H1 (cell line): ENCODE results near the gene OLFML2B. TPM values are rescaled to one million over a fixed set of nuclear protein-coding genes. Genes with fewer than 3 reads are reported as not detected.

Source experiments
- CTCF ChIA-PET: fragments of 300-600 bp; sonication (Branson Sonifier 250); formaldehyde crosslinking; loops from one replicate; lab custom pipeline; 2021; ENCODE audit not compliant: partially characterized antibody; lab: Charles Lee
- POLR2A ChIA-PET: fragments of 300-600 bp; sonication (Branson Sonifier 250); formaldehyde crosslinking; loops from one replicate; lab custom pipeline; 2021; ENCODE audit warnings: inconsistent platforms; ENCODE audit not compliant: partially characterized antibody; lab: Charles Lee
- DNase-seq, 2 experiments: peaks; one replicate each; pipeline versions ENCODE4 v3.0.0 to v3.0.0-alpha.2; 2010 to 2022; ENCODE audit warnings: low spot score in 2 of 2, low read depth in 1 of 2, mixed read lengths in 1 of 2
- FAIRE-seq: peaks from 2 replicates; lab custom pipeline; 2011; peaks lifted over from hg19 to GRCh38; lab: Jason Lieb, UNC
- H2AFZ ChIP-seq: 2 replicates; pipeline ENCODE4 v1.8.1; 2012; ENCODE audit warnings: low read length, inconsistent platforms
- H2AK5ac ChIP-seq: 2 replicates; pipeline ENCODE4 v1.6.1; 2013; ENCODE audit warnings: low read depth, low read length
- H2BK120ac ChIP-seq: replicated peaks from 2 replicates; pipeline ENCODE3; 2013; ENCODE audit warnings: low read depth, low read length, inconsistent platforms
- H2BK12ac ChIP-seq: 2 replicates; pipeline ENCODE4 v1.6.1; 2013; ENCODE audit warnings: low read depth, low read length
- H2BK15ac ChIP-seq: 2 replicates; pipeline ENCODE4 v1.6.1; 2013; ENCODE audit warnings: low read length
- H2BK20ac ChIP-seq: 2 replicates; pipeline ENCODE4 v1.6.1; 2013; ENCODE audit warnings: low read length
- H2BK5ac ChIP-seq: 2 replicates; pipeline ENCODE4 v1.6.1; 2013; ENCODE audit warnings: low read depth, low read length
- H3K14ac ChIP-seq: 2 replicates; pipeline ENCODE4 v1.6.1; 2013; ENCODE audit warnings: inconsistent platforms; ENCODE audit not compliant: insufficient read length
- H3K18ac ChIP-seq: 2 replicates; pipeline ENCODE4 v1.6.1; 2013; ENCODE audit warnings: low read length; ENCODE audit errors: extremely low read depth
- H3K23ac ChIP-seq: 2 replicates; pipeline ENCODE4 v1.6.1; 2013; ENCODE audit warnings: inconsistent platforms; ENCODE audit not compliant: insufficient read length
- H3K23me2 ChIP-seq: 2 replicates; pipeline ENCODE4 v1.6.1; 2013; ENCODE audit warnings: low read depth, low read length
- H3K27ac ChIP-seq: 2 replicates; pipeline ENCODE4 v1.6.1; 2011; ENCODE audit warnings: low read depth, low read length, inconsistent platforms
- H3K27me3 ChIP-seq, 4 experiments: replicated peaks in 1 of 4; 1 replicate in 1 of 4; 2 replicates in 3 of 4; pipeline versions ENCODE4 v1.6.1 to v1.8.1; 2011 to 2013; ENCODE audit warnings: low read length in 3 of 4, mild to moderate bottlenecking in 3 of 4, inconsistent platforms in 2 of 4, mixed read lengths in 2 of 4, moderate library complexity in 1 of 4; ENCODE audit not compliant: control insufficient read depth in 3 of 4, insufficient read depth in 3 of 4; ENCODE audit errors: extremely low read depth in 1 of 4
- H3K36me3 ChIP-seq, 4 experiments: 2 replicates each; pipeline versions ENCODE4 v1.6.1 to v1.8.1; 2011 to 2013; ENCODE audit warnings: mild to moderate bottlenecking in 4 of 4, low read length in 3 of 4, moderate library complexity in 2 of 4, control low read depth in 1 of 4, inconsistent platforms in 1 of 4; ENCODE audit not compliant: insufficient read depth in 4 of 4, control insufficient read depth in 2 of 4
- H3K4ac ChIP-seq: replicated peaks from 2 replicates; pipeline ENCODE3; 2013; ENCODE audit warnings: low read length, low read depth, mixed read lengths, inconsistent platforms; ENCODE audit not compliant: insufficient read length
- H3K4me1 ChIP-seq, 4 experiments: replicated peaks in 1 of 4; 1 replicate in 1 of 4; 2 replicates in 3 of 4; pipeline versions ENCODE4 v1.6.1 to v1.8.1; 2011 to 2013; ENCODE audit warnings: low read length in 3 of 4, inconsistent platforms in 2 of 4, mixed read lengths in 1 of 4; ENCODE audit not compliant: insufficient read depth in 4 of 4, control insufficient read depth in 3 of 4
- H3K4me2 ChIP-seq, 2 experiments: 2 replicates each; pipeline versions ENCODE4 v1.6.1 to v1.8.1; 2011 to 2013; ENCODE audit warnings: low read depth in 2 of 2, low read length in 2 of 2, control low read depth in 1 of 2, inconsistent platforms in 1 of 2, mild to moderate bottlenecking in 1 of 2; ENCODE audit not compliant: insufficient read depth in 1 of 2
- H3K4me3 ChIP-seq, 4 experiments: fragments of 200-600, 300-600 bp in 1 of 4; sonication (generic), shearing (Covaris generic), sonication (Bioruptor Twin) in 1 of 4; 2 replicates each; pipeline versions ENCODE4 v1.5.1 to v1.8.1; 2011 to 2016; ENCODE audit warnings: low read length in 4 of 4, low read depth in 3 of 4, control low read depth in 2 of 4, inconsistent platforms in 2 of 4, mild to moderate bottlenecking in 2 of 4, mixed read lengths in 1 of 4, moderate library complexity in 1 of 4; ENCODE audit not compliant: insufficient read depth in 2 of 4; ENCODE audit errors: extremely low read depth in 1 of 4
- H3K56ac ChIP-seq: replicated peaks from 2 replicates; pipeline ENCODE3; 2013; ENCODE audit warnings: low read depth, mild to moderate bottlenecking, mixed read lengths, low read length, inconsistent platforms; ENCODE audit not compliant: insufficient read length
- H3K79me1 ChIP-seq: 2 replicates; pipeline ENCODE4 v1.6.1; 2013; ENCODE audit warnings: low read depth, low read length, control low read depth
- H3K79me2 ChIP-seq, 2 experiments: 2 replicates each; pipeline versions ENCODE4 v1.6.1 to v1.8.1; 2012 to 2013; ENCODE audit warnings: low read length in 2 of 2, mild to moderate bottlenecking in 2 of 2, inconsistent platforms in 1 of 2; ENCODE audit not compliant: insufficient read depth in 2 of 2, control insufficient read depth in 1 of 2
- H3K9ac ChIP-seq, 4 experiments: replicated peaks in 1 of 4; 1 replicate in 1 of 4; 2 replicates in 3 of 4; pipeline versions ENCODE4 v1.6.1 to v1.8.1; 2011 to 2013; ENCODE audit warnings: low read depth in 3 of 4, low read length in 3 of 4, control low read depth in 2 of 4, mild to moderate bottlenecking in 2 of 4, moderate library complexity in 2 of 4, inconsistent platforms in 1 of 4; ENCODE audit errors: extremely low read depth in 1 of 4
- H3K9me3 ChIP-seq, 2 experiments: 2 replicates each; pipeline versions ENCODE4 v1.6.1 to v1.8.1; 2012 to 2013; ENCODE audit warnings: mild to moderate bottlenecking in 2 of 2, moderate library complexity in 2 of 2, control low read depth in 1 of 2, inconsistent platforms in 1 of 2, low read depth in 1 of 2, low read length in 1 of 2, mixed read lengths in 1 of 2; ENCODE audit not compliant: insufficient read depth in 2 of 2
- H4K20me1 ChIP-seq, 2 experiments: replicated peaks in 1 of 2; 2 replicates each; pipeline versions ENCODE3 to v1.8.1; 2011 to 2013; ENCODE audit warnings: inconsistent platforms in 2 of 2, low read length in 2 of 2, mild to moderate bottlenecking in 1 of 2; ENCODE audit not compliant: insufficient read depth in 2 of 2, control insufficient read depth in 1 of 2
- H4K5ac ChIP-seq: 2 replicates; pipeline ENCODE4 v1.6.1; 2013; ENCODE audit warnings: low read length, low read depth, mixed read lengths, inconsistent platforms; ENCODE audit not compliant: insufficient read length
- H4K8ac ChIP-seq: 2 replicates; pipeline ENCODE4 v1.8.0; 2013; ENCODE audit warnings: mild to moderate bottlenecking, moderate library complexity, low read length, inconsistent platforms; ENCODE audit not compliant: insufficient read depth; ENCODE audit errors: extremely low read depth
- H4K91ac ChIP-seq: replicated peaks from 2 replicates; pipeline ENCODE3; 2013; ENCODE audit warnings: low read length, mixed read lengths, inconsistent platforms; ENCODE audit not compliant: insufficient read length
- BCL11A ChIP-seq, 2 experiments: IDR thresholded peaks; one replicate each; pipeline ENCODE4 v1.6.1; 2011; ENCODE audit warnings: low read depth in 2 of 2, low read length in 2 of 2, mild to moderate bottlenecking in 2 of 2
- GABPA ChIP-seq: IDR thresholded peaks from 2 replicates; pipeline ENCODE4 v1.6.1; 2011; ENCODE audit warnings: mild to moderate bottlenecking, low read length, moderate library complexity, borderline replicate concordance; ENCODE audit not compliant: insufficient read depth
- JUND ChIP-seq: IDR thresholded peaks from 2 replicates; pipeline ENCODE4 v1.6.1; 2011; ENCODE audit warnings: mild to moderate bottlenecking, improper control_type of control experiment, low read length
- RBBP5 ChIP-seq: IDR thresholded peaks from 2 replicates; pipeline ENCODE4 v1.7.1; 2012; ENCODE audit warnings: low read depth, mild to moderate bottlenecking, inconsistent platforms, low read length, moderate library complexity, borderline replicate concordance
- SAP30 ChIP-seq: fragments of 300-600 bp; sonication (generic); IDR thresholded peaks from 2 replicates; pipeline ENCODE4 v1.7.1; 2012; ENCODE audit warnings: low read length, moderate library complexity, mild to moderate bottlenecking, inconsistent platforms; ENCODE audit not compliant: insufficient read depth, insufficient replicate concordance
- TAF7 ChIP-seq: optimal IDR thresholded peaks from 2 replicates; pipeline ENCODE3; 2011; ENCODE audit warnings: low read depth, mild to moderate bottlenecking, inconsistent platforms, low read length, moderate library complexity, borderline replicate concordance
- WGBS, 2 experiments: shearing (Covaris generic) in 1 of 2; methylation state at CpG; one replicate each; pipeline versions ENCODE4 v1.1.6 to v1.1.7; 2013 to 2015; ENCODE audit warnings: low lambda C conversion rate in 2 of 2, mixed read lengths in 2 of 2, inconsistent platforms in 1 of 2, low coverage in 1 of 2, missing lambda C conversion rate in 1 of 2; ENCODE audit not compliant: insufficient replicate concordance in 2 of 2, insufficient coverage in 1 of 2, insufficient read length in 1 of 2; ENCODE audit errors: extremely low coverage in 1 of 2, missing lambda C conversion rate in 1 of 2; 5-methylcytosine and 5-hydroxymethylcytosine counted together
- polyA plus RNA-seq, 7 experiments: library from polyadenylated mRNA; depleted of rRNA in 3 of 7; stranded (reverse) in 5 of 7; unstranded in 2 of 7; fragments of >200 nt in 5 of 7; fragments of 200-250 nt in 2 of 7; gene quantifications; 1 replicate in 5 of 7; 2 replicates in 1 of 7; 4 replicates in 1 of 7; pipeline versions ENCODE4 v1.2.1 to v1.2.3, GENCODE V29; 2011 to 2013; ENCODE audit warnings: missing spikeins in 2 of 7, mixed read lengths in 2 of 7
- total RNA-seq: library from RNA; stranded (reverse); fragmentation: NEBNext Ultra II Directional; extraction: Animal tissue kit (Norgen Biotek cat#: 25700); gene quantifications from 2 replicates; pipeline ENCODE4 v1.2.1, GENCODE V29; 2021

The OLFML2B gene
- total and polyA plus RNA-seq, 2 of the 8 experiments (the other 6 are each of a cell fraction or from before 2014, with no cell fraction given): 6.5 to 10.4 TPM

DNA sequence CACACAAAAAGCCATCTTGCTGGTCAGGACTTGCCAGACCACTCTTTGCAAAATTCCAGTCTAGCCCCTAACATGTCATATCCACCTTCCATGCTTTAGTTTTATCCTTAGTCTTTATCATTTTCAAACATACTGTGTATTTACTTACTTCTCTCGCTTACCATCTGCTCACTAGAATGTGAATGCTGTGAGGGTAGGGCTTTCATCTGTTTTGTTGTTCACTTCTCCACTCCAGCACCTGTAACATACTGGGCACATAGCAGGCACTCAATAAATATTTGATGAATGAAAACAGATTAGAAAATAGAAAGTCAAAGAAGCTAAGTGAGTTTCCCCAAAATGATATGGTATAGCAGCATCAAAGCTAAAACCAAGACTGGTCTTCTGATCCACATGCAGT is 79.9 kb downstream of the OLFML2B start:
- H2BK15ac ChIP-seq: no peak overlapping the region
- no peak overlapping the region for H2AK5ac ChIP-seq
- ChIA-PET CTCF (interaction anchor here (1.2 to 2.4 kb wide), 9 partner anchors 10 to 151 kb away, joined by 3 to 6 read pairs (median 3); no protein-coding TSS in a partner anchor), POLR2A (no interaction called here)
- H3K9ac ChIP-seq: no peak overlapping the region
- no peak overlapping the region for H2BK5ac ChIP-seq
- H4K8ac ChIP-seq: no peak overlapping the region
- no peak overlapping the region for H3K18ac ChIP-seq
- no peak overlapping the region for H4K5ac ChIP-seq
- H3K9me3 ChIP-seq: no peaks in the 10 kb centered on the region
- H2AFZ ChIP-seq: no peak overlapping the region
- no peak overlapping the region for H4K91ac ChIP-seq
- no peaks in the 10 kb centered on the region for H3K23me2 ChIP-seq
- no peak overlapping the region for H2BK12ac ChIP-seq
- H3K27me3 ChIP-seq: no peaks in the 10 kb centered on the region
- H3K14ac ChIP-seq: no peak overlapping the region
- H3K27ac ChIP-seq: no peak overlapping the region
- FAIRE-seq (no peak), DNase-seq (no peak)
- no peak overlapping the region for H3K23ac ChIP-seq
- H4K20me1 ChIP-seq: no peaks in the 10 kb centered on the region
- H3K4me3 ChIP-seq: no peak overlapping the region
- H3K4ac ChIP-seq: no peak overlapping the region
- H2BK20ac ChIP-seq: no peak overlapping the region
- 100% methylated on average over 1 of the region's 1 CpG; no CpG with 5 or more reads in 1 of the 2 experiments for WGBS, 2 experiments
- no peak overlapping the region for H2BK120ac ChIP-seq
- no peak overlapping the region for H3K4me2 ChIP-seq
- H3K36me3 ChIP-seq: no peaks in the 10 kb centered on the region
- H3K79me1 ChIP-seq: no peaks in the 10 kb centered on the region
- TF ChIP-seq JUND (no peak), TAF7 (no peak), GABPA (no peak), RBBP5 (no peak), SAP30 (no peak), BCL11A (IDR thresholded peaks at IDR 0.05; ENCODE audit: low read depth in 2 of 2, low read length in 2 of 2) (no peak)
- H3K4me1 ChIP-seq: peaks cover 0 to 9% (median 7%) of the 10 kb centered on the region in 4 experiments; a peak in 4 of 7 replicates
- no peaks in the 10 kb centered on the region for H3K79me2 ChIP-seq
- no peak overlapping the region for H3K56ac ChIP-seq
